ENCODE results near the gene FAM156A. TPM values are rescaled to one million over a fixed set of nuclear protein-coding genes. Genes with fewer than 3 reads are reported as not detected.
"Not testable (repeated sequence)": the region's sequence is repeated elsewhere in the genome, so short reads cannot be mapped to it uniquely, and the experiment has no call there.

The FAM156A gene
- total and polyA plus RNA-seq, 4 donors: 15.7 to 64.8 (median 40.2) TPM

DNA sequence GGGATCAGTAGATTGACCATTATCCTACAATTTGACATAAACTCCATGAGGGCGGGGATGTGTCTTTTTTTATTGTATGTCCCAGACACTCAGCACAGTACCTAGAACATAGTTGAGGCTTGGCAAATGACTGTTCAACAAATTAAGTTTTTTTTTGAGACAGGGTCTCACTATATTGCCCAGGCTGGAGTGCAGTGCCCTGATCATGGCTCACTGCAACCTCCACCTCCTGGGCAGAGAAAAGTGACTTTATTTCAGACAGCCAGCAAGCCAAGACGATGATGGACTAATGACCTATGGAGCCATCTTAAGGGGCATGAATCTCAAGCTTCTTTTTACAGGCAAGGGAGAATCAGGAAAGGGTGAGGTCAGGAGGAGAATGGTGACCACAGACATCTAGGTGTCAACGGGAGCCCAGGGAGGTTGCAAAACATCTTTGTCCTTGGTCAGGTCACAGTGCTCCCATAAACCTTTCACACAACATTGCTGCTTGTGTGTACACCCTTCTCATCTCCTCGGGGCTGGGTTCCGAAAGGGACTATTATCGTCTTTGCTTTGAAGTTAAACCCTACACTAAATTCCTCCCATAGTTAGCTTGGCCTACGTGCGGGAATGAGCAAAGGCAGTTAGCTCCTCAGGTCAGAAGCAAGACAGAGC is 16.1 kb upstream of the FAM156A start:
- not testable (repeated sequence) for H3K4me3 ChIP-seq (ENCODE audit: low read depth, low read length); H3K4me1 ChIP-seq (ENCODE audit: control insufficient read depth, insufficient read depth, low read length); H3K27ac ChIP-seq (ENCODE audit: low read depth, low read length); H3K9me3 ChIP-seq (ENCODE audit: control insufficient read depth, insufficient read depth, low read length); DNase-seq (ENCODE audit: low read depth in 4 of 6, low spot score in 6 of 6); H3K36me3 ChIP-seq (ENCODE audit: control insufficient read depth, insufficient read depth, low read length)
- H3K27me3 ChIP-seq (ENCODE audit: control insufficient read depth, insufficient read depth, low read length): peaks cover 19% of the 10 kb centered on the region
- 65% methylated on average over 4 of the region's 8 CpGs for WGBS (ENCODE audit: insufficient coverage)

DNA sequence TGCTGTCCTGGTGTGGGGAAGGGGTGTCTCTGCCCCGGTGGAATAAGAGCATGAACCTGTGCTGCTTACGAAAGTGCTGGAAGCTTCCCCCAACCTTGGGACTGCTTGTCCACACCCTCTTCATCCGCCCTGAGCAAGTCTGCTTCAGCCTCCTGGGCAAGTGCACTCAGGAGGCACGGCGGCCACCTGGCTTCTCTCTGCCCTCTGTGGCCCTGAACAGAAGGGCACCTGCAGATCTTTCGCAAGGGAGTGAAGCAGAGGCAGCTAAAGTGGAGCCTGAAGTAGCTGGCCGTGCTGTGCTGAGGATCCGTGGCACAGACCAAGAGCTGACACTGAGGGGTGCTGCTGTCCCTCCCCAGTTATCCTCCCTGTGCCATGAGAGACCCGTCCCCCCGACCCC is 9.6 kb upstream of the FAM156A start:
- no CpG with 5 or more reads among the region's 10 CpGs for WGBS (ENCODE audit: insufficient coverage)

DNA sequence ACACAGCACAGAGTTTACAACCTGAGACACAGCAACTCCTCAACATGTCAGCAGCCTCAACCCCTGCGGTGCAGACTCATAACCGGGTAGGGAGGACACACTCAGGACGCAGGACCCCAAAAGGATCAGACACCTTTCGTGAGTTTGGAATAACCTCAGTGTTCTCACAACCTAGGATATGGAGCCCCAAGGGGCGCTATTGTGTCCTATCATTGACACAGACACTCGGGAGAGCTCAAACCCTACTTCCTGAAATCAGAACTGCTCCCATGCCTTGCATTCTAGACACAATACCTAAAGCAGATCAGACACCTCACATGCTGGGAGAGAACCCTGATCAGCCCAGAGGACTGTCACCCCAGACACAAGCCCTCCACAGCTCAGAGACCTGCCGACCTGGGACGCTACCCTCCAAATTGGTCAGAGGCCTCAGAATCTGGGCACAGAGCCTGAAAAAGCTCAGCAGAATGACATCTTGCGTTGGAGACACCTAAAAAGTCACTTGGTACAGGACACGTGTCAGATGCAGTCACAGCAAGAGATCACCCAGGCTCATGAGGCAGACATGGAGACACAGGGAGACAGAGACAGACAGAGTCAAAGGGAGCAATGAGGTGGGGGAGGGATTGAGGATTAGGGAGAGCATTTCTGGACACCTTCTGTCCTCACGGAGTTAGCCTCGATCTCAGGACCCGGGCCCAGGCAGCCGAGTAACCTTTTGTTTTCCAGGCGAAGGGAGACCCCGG is 8.8 kb upstream of the FAM156A start:
- not testable (repeated sequence) for H3K9me3 ChIP-seq (ENCODE audit: control insufficient read depth, insufficient read depth, low read length); DNase-seq (ENCODE audit: low read depth in 4 of 6, low spot score in 6 of 6)

More for the DNA sequence above, 9.6 kb upstream of the FAM156A start:
- H3K9me3 ChIP-seq (ENCODE audit: control insufficient read depth, insufficient read depth, low read length); H3K27me3 ChIP-seq (ENCODE audit: control insufficient read depth, insufficient read depth, low read length); H3K4me3 ChIP-seq (ENCODE audit: low read depth, low read length); H3K36me3 ChIP-seq (ENCODE audit: control insufficient read depth, insufficient read depth, low read length); H3K27ac ChIP-seq (ENCODE audit: low read depth, low read length); H3K4me1 ChIP-seq (ENCODE audit: control insufficient read depth, insufficient read depth, low read length); DNase-seq (ENCODE audit: low read depth in 4 of 6, low spot score in 6 of 6): not testable (repeated sequence)

DNA sequence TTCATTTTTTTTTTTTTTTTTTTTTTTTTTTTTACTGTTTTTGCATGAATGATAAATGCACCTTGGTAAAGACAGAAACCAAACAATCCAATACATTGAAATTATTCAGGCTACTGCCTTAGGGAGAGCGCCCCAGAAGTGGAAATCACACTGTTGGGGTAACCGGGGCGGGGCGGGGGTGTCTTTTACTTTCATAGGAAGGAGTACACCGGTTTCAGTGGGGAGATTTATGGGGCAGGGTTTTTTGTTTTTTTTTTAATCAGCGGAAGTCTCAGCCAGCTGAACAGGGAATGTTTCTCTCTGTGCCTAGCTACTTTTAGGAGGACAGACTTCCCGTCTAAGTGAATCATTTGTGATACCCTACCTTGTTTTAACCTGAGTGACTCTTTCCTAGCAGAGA is 643 bp upstream of the FAM156A start:
- not testable (repeated sequence) for H3K4me3 ChIP-seq (ENCODE audit: low read depth, low read length); H3K27ac ChIP-seq (ENCODE audit: low read depth, low read length); H3K9me3 ChIP-seq (ENCODE audit: control insufficient read depth, insufficient read depth, low read length); H3K27me3 ChIP-seq (ENCODE audit: control insufficient read depth, insufficient read depth, low read length); DNase-seq (ENCODE audit: low read depth in 4 of 6, low spot score in 6 of 6); H3K4me1 ChIP-seq (ENCODE audit: control insufficient read depth, insufficient read depth, low read length); H3K36me3 ChIP-seq (ENCODE audit: control insufficient read depth, insufficient read depth, low read length)
- WGBS (ENCODE audit: insufficient coverage): no CpG with 5 or more reads among the region's 7 CpGs

More for the DNA sequence above, 8.8 kb upstream of the FAM156A start:
- no CpG with 5 or more reads among the region's 16 CpGs for WGBS (ENCODE audit: insufficient coverage)
- H3K27ac ChIP-seq (ENCODE audit: low read depth, low read length); H3K4me3 ChIP-seq (ENCODE audit: low read depth, low read length); H3K27me3 ChIP-seq (ENCODE audit: control insufficient read depth, insufficient read depth, low read length); H3K4me1 ChIP-seq (ENCODE audit: control insufficient read depth, insufficient read depth, low read length); H3K36me3 ChIP-seq (ENCODE audit: control insufficient read depth, insufficient read depth, low read length): not testable (repeated sequence)

DNA sequence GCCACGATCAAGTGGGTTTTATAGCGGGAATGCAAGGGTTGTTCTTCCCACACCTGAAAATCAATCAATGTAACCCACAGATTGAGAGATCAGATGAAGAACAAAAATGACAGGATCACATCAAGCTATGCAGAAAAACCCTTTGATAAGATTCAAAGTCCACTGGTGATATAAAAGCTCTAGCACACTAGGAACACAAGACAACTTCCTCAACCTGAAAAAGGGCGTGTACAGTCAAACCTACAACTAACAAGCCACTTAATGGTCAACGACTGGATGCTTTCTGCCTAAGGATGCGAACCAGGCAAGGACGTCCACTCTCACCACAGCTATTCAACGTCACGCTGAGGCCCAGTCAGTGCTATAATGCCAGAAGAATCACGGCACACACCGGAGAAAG is 8.4 kb downstream of the FAM156A start:
- not testable (repeated sequence) for H3K4me3 ChIP-seq (ENCODE audit: low read depth, low read length); DNase-seq (ENCODE audit: low read depth in 4 of 6, low spot score in 6 of 6)
- WGBS (ENCODE audit: insufficient coverage): no CpG with 5 or more reads among the region's 10 CpGs

DNA sequence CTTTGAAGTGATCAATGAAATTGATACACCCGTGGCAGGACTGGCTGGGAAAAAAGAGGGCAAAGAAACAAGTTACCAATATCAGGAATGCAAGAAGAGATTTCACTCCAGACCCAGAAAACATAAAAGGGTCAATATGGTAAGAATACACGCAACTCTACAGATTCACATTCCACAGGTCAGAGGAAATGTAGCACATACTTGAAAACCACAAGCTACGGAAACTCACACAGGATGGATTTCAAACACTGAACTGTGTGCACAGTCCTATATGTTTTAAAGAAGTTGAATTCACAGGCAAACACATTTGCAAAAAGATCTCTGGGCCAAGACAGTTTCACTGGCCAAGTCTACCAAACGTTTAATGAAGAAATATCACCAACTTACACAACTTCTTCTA is 9.0 kb downstream of the FAM156A start:
- not testable (repeated sequence) for H3K27me3 ChIP-seq (ENCODE audit: control insufficient read depth, insufficient read depth, low read length); H3K4me3 ChIP-seq (ENCODE audit: low read depth, low read length); H3K4me1 ChIP-seq (ENCODE audit: control insufficient read depth, insufficient read depth, low read length); H3K9me3 ChIP-seq (ENCODE audit: control insufficient read depth, insufficient read depth, low read length); DNase-seq (ENCODE audit: low read depth in 4 of 6, low spot score in 6 of 6); H3K36me3 ChIP-seq (ENCODE audit: control insufficient read depth, insufficient read depth, low read length); H3K27ac ChIP-seq (ENCODE audit: low read depth, low read length)
- no CpG with 5 or more reads among the region's 4 CpGs for WGBS (ENCODE audit: insufficient coverage)

More for the DNA sequence above, 8.4 kb downstream of the FAM156A start:
- not testable (repeated sequence) for H3K27me3 ChIP-seq (ENCODE audit: control insufficient read depth, insufficient read depth, low read length); H3K27ac ChIP-seq (ENCODE audit: low read depth, low read length); H3K9me3 ChIP-seq (ENCODE audit: control insufficient read depth, insufficient read depth, low read length); H3K4me1 ChIP-seq (ENCODE audit: control insufficient read depth, insufficient read depth, low read length); H3K36me3 ChIP-seq (ENCODE audit: control insufficient read depth, insufficient read depth, low read length)

DNA sequence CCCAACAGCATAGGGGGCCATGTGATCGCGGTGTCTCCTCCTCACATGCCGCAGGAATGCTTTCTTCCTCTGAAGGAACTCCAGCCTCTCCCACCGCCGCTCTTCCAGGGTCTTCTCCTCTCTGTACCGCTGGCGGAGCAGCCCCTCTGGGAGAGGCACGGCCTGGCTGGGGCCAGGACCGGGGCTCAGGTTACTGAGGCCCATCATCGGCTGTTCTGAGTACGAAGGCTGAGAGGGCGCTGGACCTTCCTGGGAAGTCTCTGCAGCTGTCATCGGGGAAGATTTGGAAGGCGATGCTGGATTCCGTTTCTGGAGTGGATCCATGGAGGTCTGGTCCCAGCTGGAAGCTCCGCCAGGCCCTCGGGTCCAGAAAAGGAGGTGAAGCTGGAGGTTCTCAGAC is 10.1 kb downstream of the FAM156A start:
- not testable (repeated sequence) for H3K36me3 ChIP-seq (ENCODE audit: control insufficient read depth, insufficient read depth, low read length); H3K4me1 ChIP-seq (ENCODE audit: control insufficient read depth, insufficient read depth, low read length); H3K27ac ChIP-seq (ENCODE audit: low read depth, low read length); H3K27me3 ChIP-seq (ENCODE audit: control insufficient read depth, insufficient read depth, low read length); DNase-seq (ENCODE audit: low read depth in 4 of 6, low spot score in 6 of 6); H3K4me3 ChIP-seq (ENCODE audit: low read depth, low read length); H3K9me3 ChIP-seq (ENCODE audit: control insufficient read depth, insufficient read depth, low read length)
- no CpG with 5 or more reads among the region's 17 CpGs for WGBS (ENCODE audit: insufficient coverage)

DNA sequence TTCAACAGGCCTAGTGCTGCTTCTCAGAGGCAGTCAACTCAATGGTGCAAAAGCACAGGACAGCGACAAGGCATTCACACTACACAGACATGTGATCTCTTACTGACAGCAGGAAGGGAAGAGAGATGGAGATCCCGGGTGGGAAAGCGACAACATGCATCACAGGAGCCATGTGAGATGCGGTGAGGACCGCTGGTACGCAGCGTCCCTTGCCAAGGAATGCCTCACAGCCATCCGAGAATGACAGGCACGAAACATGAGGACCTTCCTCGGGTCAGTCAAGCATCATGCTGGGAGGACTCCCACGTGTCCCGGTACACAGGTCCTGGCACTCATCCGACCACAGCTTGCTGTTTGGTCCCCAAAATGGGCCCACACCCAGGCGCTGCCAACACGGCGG is 10.8 kb downstream of the FAM156A start:
- not testable (repeated sequence) for DNase-seq (ENCODE audit: low read depth in 4 of 6, low spot score in 6 of 6); H3K27me3 ChIP-seq (ENCODE audit: control insufficient read depth, insufficient read depth, low read length); H3K4me3 ChIP-seq (ENCODE audit: low read depth, low read length); H3K36me3 ChIP-seq (ENCODE audit: control insufficient read depth, insufficient read depth, low read length); H3K4me1 ChIP-seq (ENCODE audit: control insufficient read depth, insufficient read depth, low read length); H3K9me3 ChIP-seq (ENCODE audit: control insufficient read depth, insufficient read depth, low read length); H3K27ac ChIP-seq (ENCODE audit: low read depth, low read length)
- no CpG with 5 or more reads among the region's 16 CpGs for WGBS (ENCODE audit: insufficient coverage)

DNA sequence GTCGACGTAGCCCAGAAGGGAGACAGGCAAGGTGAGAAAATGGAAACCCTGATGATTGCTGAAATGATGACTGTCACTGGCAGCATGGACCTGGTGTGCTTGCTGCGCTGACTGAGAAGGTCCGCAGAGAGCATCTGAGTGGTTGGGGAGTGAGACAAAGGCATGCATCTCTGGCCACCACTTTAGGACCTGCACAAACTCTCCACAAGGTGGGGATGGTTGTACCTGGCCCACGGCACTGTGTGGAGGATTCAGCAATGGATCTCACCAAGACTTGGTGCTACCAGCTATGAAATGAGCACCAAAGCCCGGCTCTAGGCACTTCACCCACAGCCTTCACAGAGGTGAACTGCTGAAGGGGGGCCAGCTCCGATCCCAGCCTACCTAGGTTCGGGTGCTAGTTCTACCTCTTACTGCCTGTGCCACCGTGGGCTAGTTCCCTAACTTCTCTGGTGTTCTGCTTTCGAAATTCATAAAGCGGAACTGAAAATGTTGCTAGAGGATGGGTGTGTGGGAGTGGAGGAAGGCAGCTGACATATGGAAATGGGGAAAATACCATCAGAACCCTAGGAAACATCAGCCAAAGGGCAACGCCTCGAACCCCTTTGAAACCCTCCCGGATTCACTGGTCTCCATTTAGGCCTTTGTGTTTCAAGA is 12.4 kb downstream of the FAM156A start:
- not testable (repeated sequence) for DNase-seq (ENCODE audit: low read depth in 4 of 6, low spot score in 6 of 6); H3K9me3 ChIP-seq (ENCODE audit: control insufficient read depth, insufficient read depth, low read length)

DNA sequence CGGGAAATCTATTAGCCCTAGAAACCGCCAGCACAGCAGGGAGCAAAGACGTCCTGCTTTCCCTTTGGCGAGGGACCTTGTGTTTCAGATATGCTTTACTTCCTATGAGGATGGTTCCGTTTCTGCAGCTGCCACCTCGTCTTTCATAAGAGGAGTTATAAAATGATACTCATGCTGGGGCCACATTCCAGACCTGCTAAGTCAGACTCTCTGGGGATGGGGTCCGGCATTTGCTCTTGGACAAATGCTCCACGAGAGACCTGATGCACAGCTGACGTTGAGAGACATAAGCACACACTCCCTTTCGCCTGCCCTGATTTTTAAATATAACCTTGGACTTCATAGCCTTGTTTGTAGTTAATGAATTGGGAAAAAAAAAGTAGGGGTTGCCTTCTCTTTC is 16.6 kb downstream of the FAM156A start:
- not testable (repeated sequence) for H3K27ac ChIP-seq (ENCODE audit: low read depth, low read length); DNase-seq (ENCODE audit: low read depth in 4 of 6, low spot score in 6 of 6); H3K36me3 ChIP-seq (ENCODE audit: control insufficient read depth, insufficient read depth, low read length); H3K4me3 ChIP-seq (ENCODE audit: low read depth, low read length); H3K9me3 ChIP-seq (ENCODE audit: control insufficient read depth, insufficient read depth, low read length); H3K27me3 ChIP-seq (ENCODE audit: control insufficient read depth, insufficient read depth, low read length); H3K4me1 ChIP-seq (ENCODE audit: control insufficient read depth, insufficient read depth, low read length)
- no CpG with 5 or more reads among the region's 10 CpGs for WGBS (ENCODE audit: insufficient coverage)

More for the DNA sequence above, 12.4 kb downstream of the FAM156A start:
- H3K27me3 ChIP-seq (ENCODE audit: control insufficient read depth, insufficient read depth, low read length); H3K27ac ChIP-seq (ENCODE audit: low read depth, low read length); H3K4me1 ChIP-seq (ENCODE audit: control insufficient read depth, insufficient read depth, low read length); H3K4me3 ChIP-seq (ENCODE audit: low read depth, low read length); H3K36me3 ChIP-seq (ENCODE audit: control insufficient read depth, insufficient read depth, low read length): not testable (repeated sequence)
- no CpG with 5 or more reads among the region's 14 CpGs for WGBS (ENCODE audit: insufficient coverage)
